Natural killer cell (primary cell): Measurements from ENCODE around the gene CIAO3. TPM values are rescaled to one million over a fixed set of nuclear protein-coding genes. Genes with fewer than 3 reads are reported as not detected.

Source experiments
- ATAC-seq, 3 donors: fragments of 150-1000 bp in 2 of 3; fragments of 200-7000 bp in 1 of 3; cut with Tn5 transposase; 1 replicate in 1 of 3; 2 replicates in 2 of 3; pipeline ENCODE4 v1.10.0; 2021; ENCODE audit warnings: mild to moderate bottlenecking in 2 of 3, moderate library complexity in 2 of 3
- DNase-seq, 2 donors: peaks; one replicate each; pipeline versions ENCODE4 v3.0.0 to v3.0.0-alpha.2; 2013 to 2021; ENCODE audit warnings: mixed read lengths in 1 of 2
- H3K27ac ChIP-seq: one replicate; pipeline ENCODE4 v1.5.1; 2013; ENCODE audit warnings: mild to moderate bottlenecking, low read length
- H3K27me3 ChIP-seq: one replicate; pipeline ENCODE4 v1.6.1; 2013; ENCODE audit warnings: low read length; ENCODE audit not compliant: control insufficient read depth, insufficient read depth
- H3K36me3 ChIP-seq: one replicate; pipeline ENCODE4 v1.6.1; 2013; ENCODE audit warnings: low read length; ENCODE audit not compliant: control insufficient read depth, insufficient read depth
- H3K4me1 ChIP-seq: one replicate; pipeline ENCODE4 v1.6.1; 2013; ENCODE audit warnings: low read length; ENCODE audit not compliant: control insufficient read depth, insufficient read depth
- H3K4me3 ChIP-seq: one replicate; pipeline ENCODE4 v1.5.1; 2013; ENCODE audit warnings: low read length
- H3K9me3 ChIP-seq: one replicate; pipeline ENCODE4 v1.6.1; 2013; ENCODE audit warnings: low read length; ENCODE audit not compliant: control insufficient read depth, insufficient read depth
- H3K27ac Mint-ChIP-seq, 2 donors: one replicate each; pipeline ENCODE4 v1.8.0; 2022; ENCODE audit warnings: mild to moderate bottlenecking in 2 of 2, mixed read lengths in 2 of 2, moderate library complexity in 1 of 2
- H3K27me3 Mint-ChIP-seq, 2 donors: one replicate each; pipeline ENCODE4 v1.8.0; 2022; ENCODE audit warnings: low read depth in 2 of 2, mixed read lengths in 2 of 2
- H3K36me3 Mint-ChIP-seq: one replicate; pipeline ENCODE4 v1.8.0; 2022; ENCODE audit warnings: mixed read lengths
- H3K4me1 Mint-ChIP-seq, 2 donors: one replicate each; pipeline ENCODE4 v1.8.0; 2022; ENCODE audit warnings: mixed read lengths in 2 of 2
- H3K4me3 Mint-ChIP-seq: one replicate; pipeline ENCODE4 v1.8.0; 2022; ENCODE audit warnings: mild to moderate bottlenecking, moderate library complexity, mixed read lengths
- H3K9me3 Mint-ChIP-seq, 2 donors: one replicate each; pipeline ENCODE4 v1.8.0; 2022; ENCODE audit warnings: mixed read lengths in 2 of 2
- WGBS: methylation state at CpG from one replicate; pipeline ENCODE4 v1.1.7; 2013; ENCODE audit warnings: missing lambda C conversion rate; ENCODE audit not compliant: insufficient coverage; 5-methylcytosine and 5-hydroxymethylcytosine counted together
- intact Hi-C: fragments of 100-400 bp; cut with micrococcal nuclease; formaldehyde crosslinking; loops from one replicate; pipeline ENCODE4 v1.14.2; 2022
- total RNA-seq, 4 donors: library from RNA; stranded (reverse); fragments of 120-200 nt in 1 of 4; gene quantifications; one replicate each; pipeline versions ENCODE4 v1.2.3 to v1.2.4, GENCODE V29; 2013 to 2022
- TF ChIP-seq, protein P1 (sequence below): fragments of 200-600 bp; IDR thresholded peaks from one replicate; pipeline ENCODE4 v1.8.0; 2022; ENCODE audit warnings: antibody characterized with exemption

CIAO3 gene
- total RNA-seq, 3 donors from 2014 or later (not counting 1 experiment from before 2014, with no cell fraction given) = 36.9 to 39.8 (median 37.5) TPM

DNA sequence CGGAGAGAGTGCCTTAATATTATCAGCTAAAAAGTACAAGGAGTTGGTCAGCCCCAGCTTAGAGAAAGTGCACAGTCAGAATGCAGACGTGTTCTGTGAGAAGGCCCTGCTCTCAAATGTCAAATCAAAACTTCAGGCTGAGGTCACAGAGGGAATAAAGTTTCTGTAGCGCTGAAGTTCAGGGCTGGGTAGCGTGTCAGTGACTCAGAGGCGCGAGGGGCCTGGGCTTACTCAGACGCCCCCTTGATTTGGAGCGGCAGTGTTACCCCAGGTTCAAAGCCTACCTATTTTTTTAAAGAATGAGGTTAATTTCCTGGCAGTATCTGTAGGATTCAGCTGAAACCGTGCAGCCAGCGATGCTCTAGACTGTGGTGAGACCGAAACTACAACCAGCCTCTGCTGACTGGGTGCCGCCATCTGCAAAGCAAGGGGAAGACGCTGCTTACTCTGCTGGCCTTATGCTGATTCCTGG lies 4.8 kb downstream of the CIAO3 start:
- ATAC-seq (no peak), DNase-seq (no peak)
- no peaks in the 10 kb centered on the region for H3K36me3 Mint-ChIP-seq
- TF ChIP-seq, protein P1, sequence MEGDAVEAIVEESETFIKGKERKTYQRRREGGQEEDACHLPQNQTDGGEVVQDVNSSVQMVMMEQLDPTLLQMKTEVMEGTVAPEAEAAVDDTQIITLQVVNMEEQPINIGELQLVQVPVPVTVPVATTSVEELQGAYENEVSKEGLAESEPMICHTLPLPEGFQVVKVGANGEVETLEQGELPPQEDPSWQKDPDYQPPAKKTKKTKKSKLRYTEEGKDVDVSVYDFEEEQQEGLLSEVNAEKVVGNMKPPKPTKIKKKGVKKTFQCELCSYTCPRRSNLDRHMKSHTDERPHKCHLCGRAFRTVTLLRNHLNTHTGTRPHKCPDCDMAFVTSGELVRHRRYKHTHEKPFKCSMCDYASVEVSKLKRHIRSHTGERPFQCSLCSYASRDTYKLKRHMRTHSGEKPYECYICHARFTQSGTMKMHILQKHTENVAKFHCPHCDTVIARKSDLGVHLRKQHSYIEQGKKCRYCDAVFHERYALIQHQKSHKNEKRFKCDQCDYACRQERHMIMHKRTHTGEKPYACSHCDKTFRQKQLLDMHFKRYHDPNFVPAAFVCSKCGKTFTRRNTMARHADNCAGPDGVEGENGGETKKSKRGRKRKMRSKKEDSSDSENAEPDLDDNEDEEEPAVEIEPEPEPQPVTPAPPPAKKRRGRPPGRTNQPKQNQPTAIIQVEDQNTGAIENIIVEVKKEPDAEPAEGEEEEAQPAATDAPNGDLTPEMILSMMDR = no peak
- H3K27ac ChIP-seq = no peak overlapping the region
- peaks cover 26% of the 10 kb centered on the region for H3K36me3 ChIP-seq
- H3K27me3 ChIP-seq = no peaks in the 10 kb centered on the region
- no peaks in the 10 kb centered on the region for H3K4me1 Mint-ChIP-seq
- 79% methylated on average over 13 of the region's 13 CpGs for WGBS
- no peak overlapping the region for H3K27ac Mint-ChIP-seq
- intact Hi-C loops = no loop called here
- no peaks in the 10 kb centered on the region for H3K9me3 Mint-ChIP-seq
- no peak overlapping the region for H3K4me3 ChIP-seq
- no peaks in the 10 kb centered on the region for H3K9me3 ChIP-seq
- H3K27me3 Mint-ChIP-seq = no peaks in the 10 kb centered on the region
- H3K4me1 ChIP-seq = peaks cover 12% of the 10 kb centered on the region
- no peak overlapping the region for H3K4me3 Mint-ChIP-seq

- intact Hi-C loops = no loop called here
- no peak overlapping the region for H3K27ac Mint-ChIP-seq
- no peaks in the 10 kb centered on the region for H3K4me1 Mint-ChIP-seq
Measured at GRCh38 chr16:734981-735881, 5.6 kb downstream of the CIAO3 start.

DNA sequence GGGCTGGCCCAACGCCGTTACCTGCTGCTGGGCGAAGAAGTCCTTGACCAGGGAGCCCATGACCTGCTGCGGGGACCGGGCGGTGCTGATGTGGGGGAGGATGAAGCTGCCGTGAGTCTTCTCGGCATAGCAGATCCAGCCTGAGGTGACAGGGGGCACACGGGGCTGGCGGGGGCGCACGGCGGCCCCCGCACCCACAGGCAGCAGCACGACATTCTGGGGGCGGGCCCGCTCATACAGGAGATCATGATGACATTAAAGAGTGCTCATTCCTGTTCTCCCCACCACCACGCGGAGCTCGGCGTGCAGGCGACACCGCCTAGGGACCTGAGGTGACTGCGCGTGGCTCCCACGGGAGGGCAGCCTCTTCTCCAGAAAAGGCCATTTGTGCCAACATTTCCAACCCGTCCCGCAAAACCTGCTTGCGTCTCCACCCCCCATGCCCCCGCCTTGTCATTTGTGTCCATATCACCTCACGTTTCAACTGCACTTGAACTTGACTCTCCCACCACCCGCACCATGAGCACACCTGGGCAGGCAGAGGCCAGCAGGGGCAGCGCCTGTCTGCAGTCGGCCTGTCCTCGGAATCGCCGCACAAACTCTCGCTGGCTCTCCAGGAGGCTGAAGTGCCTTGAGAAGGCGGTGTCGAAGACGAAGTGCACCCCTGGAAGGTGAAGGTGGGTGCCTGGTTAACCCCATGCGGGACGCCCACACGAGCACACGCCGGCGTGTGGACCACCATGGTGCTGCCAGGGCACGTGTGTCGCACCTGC lies 6.4 kb downstream of the CIAO3 start:
- DNase-seq = no peak
- Histone ChIP-seq H3K27ac (no peak overlapping the region), H3K36me3 (peaks cover 26% of the 10 kb centered on the region), H3K9me3 (no peaks in the 10 kb centered on the region), H3K4me3 (no peak overlapping the region), H3K4me1 (peaks cover 2% of the 10 kb centered on the region), H3K27me3 (no peaks in the 10 kb centered on the region)
- no peak overlapping the region for H3K27ac Mint-ChIP-seq
- intact Hi-C loops = no loop called here
- no peak overlapping the region for H3K4me3 Mint-ChIP-seq
- ATAC-seq = no peak
- no peaks in the 10 kb centered on the region for H3K27me3 Mint-ChIP-seq
- no peaks in the 10 kb centered on the region for H3K4me1 Mint-ChIP-seq
- no peaks in the 10 kb centered on the region for H3K9me3 Mint-ChIP-seq
- no peaks in the 10 kb centered on the region for H3K36me3 Mint-ChIP-seq
- TF ChIP-seq, protein P1 = no peak
- WGBS = 94% methylated on average over 49 of the region's 49 CpGs

More at GRCh38 chr16:734981-735881, 5.6 kb downstream of the CIAO3 start:
- Histone ChIP-seq H3K9me3 (no peaks in the 10 kb centered on the region), H3K27ac (no peak overlapping the region), H3K36me3 (peaks cover 26% of the 10 kb centered on the region), H3K27me3 (no peaks in the 10 kb centered on the region), H3K4me3 (no peak overlapping the region), H3K4me1 (peaks cover 10% of the 10 kb centered on the region)
- TF ChIP-seq, protein P1 = no peak
- ATAC-seq = no peak
- H3K36me3 Mint-ChIP-seq = no peaks in the 10 kb centered on the region
- no peaks in the 10 kb centered on the region for H3K27me3 Mint-ChIP-seq
- no peak overlapping the region for H3K4me3 Mint-ChIP-seq
- no peaks in the 10 kb centered on the region for H3K9me3 Mint-ChIP-seq
- no peak for DNase-seq
- 95% methylated on average over 25 of the region's 25 CpGs for WGBS
